HuH-7.5 (cell line): ENCODE measurements around the gene MEX3C.

ENCODE experiments used
- DNase-seq: peaks from one replicate; pipeline ENCODE4 v3.0.0; 2011; ENCODE audit warnings: low spot score

The MEX3C gene

DNA sequence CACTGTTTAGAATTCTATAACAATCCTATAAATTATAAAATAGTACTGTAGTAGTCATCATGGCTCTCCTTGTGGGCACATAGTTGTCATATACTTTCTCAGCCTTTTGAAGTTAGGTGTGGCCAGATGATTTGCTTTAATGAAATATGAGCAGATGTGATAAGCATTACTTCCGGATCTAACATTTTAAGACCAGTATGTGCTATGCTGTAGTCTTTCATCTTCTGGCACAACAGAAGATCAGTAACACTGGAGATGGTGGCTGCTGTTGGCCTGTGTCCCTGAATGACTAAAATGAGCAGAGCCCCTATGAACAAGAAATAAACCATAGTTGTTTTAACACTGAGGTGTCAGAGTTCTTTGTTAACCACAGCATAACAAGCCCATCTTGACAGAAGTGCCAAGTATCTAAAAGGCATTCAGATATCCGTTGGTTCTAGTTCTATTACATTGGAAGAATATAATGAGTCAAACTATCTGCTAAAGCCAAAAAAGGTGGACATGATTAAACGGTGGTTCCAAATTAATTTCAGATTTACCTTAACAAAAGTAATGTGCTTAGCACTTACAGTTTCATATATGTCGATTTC, 6.3 kb downstream of the MEX3C start:
- no peak for DNase-seq

- DNase-seq = no peak
Observed at GRCh38 chr18:51190000-51190399, 7.5 kb downstream of the MEX3C start.

GRCh38 chr18:51188024-51188701, 9.3 kb downstream of the MEX3C start:
- DNase-seq = no peak

DNA sequence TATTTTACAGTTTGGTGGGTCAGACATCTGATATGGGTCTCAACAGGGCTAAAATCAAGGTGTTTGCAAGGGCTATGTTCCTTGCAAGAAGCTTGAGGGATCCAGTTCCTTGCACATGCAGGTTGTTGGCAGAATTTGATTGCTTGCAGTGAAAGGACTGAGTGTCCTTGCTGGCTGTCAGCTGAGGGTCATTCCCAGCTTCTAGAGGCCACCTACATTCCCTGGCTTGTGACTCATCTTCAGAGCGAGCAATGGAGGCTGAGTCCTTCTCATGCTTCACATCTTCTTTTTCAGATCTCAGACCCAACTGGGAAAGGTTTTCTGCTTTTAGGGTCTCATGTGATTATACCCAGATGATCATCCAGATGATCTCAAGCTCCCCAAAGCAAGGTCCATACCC, 12.4 kb downstream of the MEX3C start:
- DNase-seq = no peak

DNA sequence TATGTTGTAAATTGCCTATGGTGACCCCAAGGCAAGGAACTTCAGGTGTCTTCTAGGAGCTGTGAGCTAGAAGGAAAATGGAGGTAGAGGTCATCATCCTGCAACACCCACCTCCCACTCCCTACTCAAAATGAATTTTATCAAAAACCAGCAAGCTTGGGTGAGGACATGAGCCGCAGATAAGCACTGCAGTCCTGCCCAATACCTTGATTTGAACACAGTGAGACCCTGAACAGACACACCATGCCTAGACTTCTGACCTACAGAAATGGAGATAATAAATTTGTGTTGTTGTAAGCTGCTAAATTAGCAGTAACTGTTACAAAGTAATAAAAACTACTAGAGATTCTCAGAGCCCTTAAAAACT, 13.4 kb downstream of the MEX3C start:
- no peak for DNase-seq

GRCh38 chr18:51183372-51184090, 13.9 kb downstream of the MEX3C start:
- no peak for DNase-seq

DNA sequence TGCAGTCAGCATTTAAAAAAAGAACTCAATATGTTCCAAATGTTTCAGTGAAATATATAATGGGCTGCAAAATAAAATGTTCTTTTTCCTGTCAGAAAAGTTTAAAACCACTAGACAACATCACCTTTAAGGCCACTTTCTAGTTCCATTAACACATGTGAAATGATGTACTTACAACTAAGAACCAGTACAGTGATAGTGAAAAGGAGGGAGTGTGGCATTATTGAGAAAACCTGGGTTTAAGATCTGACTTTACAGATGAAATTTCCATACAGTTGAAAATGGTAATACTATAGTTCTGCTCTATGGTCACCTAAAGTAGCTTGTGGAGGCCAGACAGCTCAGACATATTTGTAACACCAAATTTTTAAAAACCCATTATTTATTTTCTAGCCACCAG, 14.7 kb downstream of the MEX3C start:
- no peak for DNase-seq

GRCh38 chr18:51171625-51172259, 25.7 kb downstream of the MEX3C start:
- no peak for DNase-seq

DNA sequence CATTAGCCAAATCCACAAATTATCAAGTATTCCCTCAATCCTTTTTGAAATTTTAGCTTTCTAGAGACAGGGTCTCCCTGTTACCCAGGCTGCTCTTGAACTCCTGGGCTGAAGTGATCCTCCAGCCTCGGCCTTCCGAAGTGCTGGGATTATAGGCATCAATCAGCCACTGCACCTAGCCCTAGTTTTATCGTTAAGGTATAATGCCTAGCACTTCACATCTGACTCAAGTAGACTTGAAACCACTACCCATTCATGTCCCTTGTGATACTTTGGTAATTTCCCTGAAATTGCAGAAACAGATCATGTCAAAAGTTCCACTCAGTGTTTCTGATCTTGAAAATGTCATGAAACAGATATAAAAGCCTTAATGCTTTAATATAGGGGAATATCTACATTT, 26.3 kb downstream of the MEX3C start:
- DNase-seq = no peak

DNA sequence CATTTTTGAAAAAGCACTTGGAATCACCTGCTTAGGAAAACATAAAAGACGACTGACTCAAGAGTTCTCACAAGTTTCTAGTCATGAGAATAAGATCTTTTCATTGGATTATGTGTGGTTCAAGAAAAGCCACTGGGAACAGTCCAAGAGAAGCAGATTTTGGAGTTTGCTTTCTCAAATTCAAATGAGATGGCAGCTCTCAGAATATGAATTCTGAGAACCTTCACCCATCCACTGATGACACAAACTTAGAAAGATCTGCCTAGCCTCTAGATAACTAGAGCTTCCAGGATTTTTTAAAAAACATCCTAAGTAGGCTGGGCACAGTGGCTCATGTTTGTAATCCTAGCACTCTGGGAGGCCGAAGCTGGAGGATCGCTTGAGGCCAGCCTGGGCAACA, 26.8 kb downstream of the MEX3C start:
- DNase-seq = no peak

DNA sequence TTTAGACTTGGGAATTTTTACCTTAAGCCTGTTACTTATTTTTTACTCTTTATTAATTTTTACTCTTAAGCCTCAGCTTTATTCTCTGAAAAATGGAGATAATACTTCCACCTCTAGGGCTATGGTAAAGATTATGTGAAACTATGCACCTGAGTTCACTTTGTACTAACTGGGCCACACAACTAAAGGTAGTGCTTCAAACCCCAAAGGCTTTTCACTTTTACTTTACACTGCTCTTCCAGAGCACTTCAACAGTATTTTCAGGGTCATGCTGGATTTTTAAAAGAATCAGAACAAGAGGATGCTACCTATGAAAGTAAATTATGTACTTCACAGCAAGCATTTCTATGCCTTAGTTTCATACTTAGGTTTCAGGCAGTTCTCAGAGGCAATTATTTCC, 27.8 kb downstream of the MEX3C start:
- no peak for DNase-seq

- no peak for DNase-seq
Observed at GRCh38 chr18:51168960-51169662, 28.4 kb downstream of the MEX3C start.

- DNase-seq = no peak
Observed at GRCh38 chr18:51168026-51168742, 29.3 kb downstream of the MEX3C start.

DNA sequence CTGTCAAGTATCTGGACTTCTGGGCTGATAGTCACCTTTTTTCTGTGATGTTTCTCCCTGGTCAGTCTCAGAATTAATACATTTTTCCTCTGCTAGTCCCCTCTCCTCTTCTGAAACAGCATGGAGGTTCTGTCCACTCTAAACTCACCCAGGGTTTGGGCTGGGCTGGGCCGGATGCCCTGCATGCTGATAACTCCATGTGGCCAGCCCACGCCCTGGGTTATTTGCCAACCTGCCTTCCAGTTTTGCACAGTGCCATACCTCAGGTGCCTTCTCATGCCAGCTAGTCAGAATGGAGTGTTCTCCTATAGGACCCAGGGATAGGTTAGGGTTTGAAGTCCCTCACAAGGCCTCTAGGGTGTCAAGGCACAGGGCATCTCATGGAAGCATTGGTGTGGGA, 32.2 kb downstream of the MEX3C start:
- DNase-seq = no peak

GRCh38 chr18:51164761-51165281, 32.7 kb downstream of the MEX3C start:
- no peak for DNase-seq

- no peak for DNase-seq
Observed at GRCh38 chr18:51164342-51164741, 33.1 kb downstream of the MEX3C start.

DNA sequence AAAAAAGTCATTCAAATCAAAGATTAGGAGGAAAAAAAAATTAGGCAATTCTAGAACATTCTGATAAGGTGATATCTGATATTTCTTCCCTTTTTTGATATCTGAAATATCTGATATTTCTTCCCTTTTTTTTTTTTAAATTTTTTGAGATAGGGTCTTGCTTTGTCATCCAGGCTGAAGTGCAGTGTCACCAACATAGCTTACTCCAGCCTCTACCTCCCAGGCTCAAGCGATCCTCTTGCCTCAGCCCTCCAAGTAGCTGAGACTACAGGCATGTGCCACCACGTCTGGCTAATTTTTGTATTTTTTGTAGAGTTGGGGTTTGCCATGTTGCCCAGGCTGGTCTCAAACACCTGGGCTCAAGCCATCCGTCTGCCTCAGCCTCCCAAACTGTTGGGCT, 33.9 kb downstream of the MEX3C start:
- DNase-seq = no peak

GRCh38 chr18:51162617-51163016, 34.9 kb downstream of the MEX3C start:
- DNase-seq = no peak

GRCh38 chr18:51160646-51161045, 36.8 kb downstream of the MEX3C start:
- DNase-seq = no peak

DNA sequence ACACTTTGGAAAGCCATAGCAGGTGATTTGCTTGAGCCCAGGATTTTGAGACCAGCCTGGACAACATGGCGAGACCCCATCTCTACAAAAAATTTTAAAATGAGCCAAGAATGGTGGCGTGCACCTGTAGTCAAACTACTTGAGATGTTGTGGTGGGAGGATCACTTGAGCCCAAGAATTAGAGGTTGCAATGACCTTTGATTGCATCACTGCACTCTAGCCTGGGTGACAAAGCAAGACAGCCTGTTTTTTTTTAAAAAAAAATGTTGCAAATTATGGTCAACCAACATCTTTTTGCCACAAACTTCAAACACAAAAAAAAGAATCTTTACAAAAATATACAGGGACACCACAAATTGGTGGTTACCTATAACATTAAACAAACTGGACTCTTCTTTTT, 40.3 kb downstream of the MEX3C start:
- no peak for DNase-seq

GRCh38 chr18:51154431-51155063, 42.9 kb downstream of the MEX3C start:
- DNase-seq = no peak
